Parathyroid adenoma (tissue), 2 donors: ENCODE results near the gene CRYBG1.
"Not testable (repeated sequence)": the region's sequence is repeated elsewhere in the genome, so short reads cannot be mapped to it uniquely, and the experiment has no call there.

ENCODE experiments used
- H2AFZ ChIP-seq: fragments of 300-600 bp; sonication (generic); one replicate; pipeline ENCODE4 v1.7.0; 2017; ENCODE audit warnings: antibody characterized with exemption, mild to moderate bottlenecking
- H3K27ac ChIP-seq: fragments of 300-600 bp; sonication (generic); one replicate; pipeline ENCODE4 v1.7.0; 2017
- H3K27me3 ChIP-seq: fragments of 300-600 bp; sonication (generic); one replicate; pipeline ENCODE4 v1.7.0; 2017; ENCODE audit warnings: low read length; ENCODE audit not compliant: control insufficient read depth, insufficient read depth
- H3K36me3 ChIP-seq: fragments of 300-600 bp; sonication (generic); one replicate; pipeline ENCODE4 v1.7.0; 2017; ENCODE audit warnings: low read length; ENCODE audit not compliant: control insufficient read depth, insufficient read depth
- H3K4me1 ChIP-seq: fragments of 300-600 bp; sonication (generic); one replicate; pipeline ENCODE4 v1.7.0; 2017; ENCODE audit warnings: control low read depth
- H3K4me2 ChIP-seq: fragments of 300-600 bp; sonication (generic); one replicate; pipeline ENCODE4 v1.7.0; 2017; ENCODE audit warnings: low read length
- H3K4me3 ChIP-seq: fragments of 300-600 bp; sonication (generic); one replicate; pipeline ENCODE4 v1.7.0; 2017; ENCODE audit warnings: low read depth, low read length
- H3K79me2 ChIP-seq: fragments of 300-600 bp; sonication (generic); one replicate; pipeline ENCODE4 v1.7.0; 2017; ENCODE audit warnings: control low read depth
- H3K9ac ChIP-seq: fragments of 300-600 bp; sonication (generic); one replicate; pipeline ENCODE4 v1.7.0; 2017; ENCODE audit warnings: mild to moderate bottlenecking
- H3K9me3 ChIP-seq: fragments of 300-600 bp; sonication (generic); one replicate; pipeline ENCODE4 v1.7.0; 2017; ENCODE audit warnings: low read length; ENCODE audit not compliant: control insufficient read depth
- CTCF ChIP-seq: fragments of 300-600 bp; sonication (generic); IDR thresholded peaks from one replicate; pipeline ENCODE4 v1.7.0; 2017; ENCODE audit warnings: antibody characterized with exemption, mild to moderate bottlenecking
- donor health status: primary hyperparathyroidism.

Gene CRYBG1

GRCh38 chr6:106574741-106575458, 214.4 kb downstream of the CRYBG1 start:
- Histone ChIP-seq H3K4me3 (no peak overlapping the region), H3K27ac (no peak overlapping the region), H3K36me3 (no peaks in the 10 kb centered on the region), H3K9ac (no peak overlapping the region), H3K4me2 (no peak overlapping the region), H3K27me3 (no peaks in the 10 kb centered on the region), H3K4me1 (no peaks in the 10 kb centered on the region), H3K9me3 (no peaks in the 10 kb centered on the region), H2AFZ (no peak overlapping the region), H3K79me2 (no peaks in the 10 kb centered on the region)
- TF ChIP-seq CTCF, result no peak

GRCh38 chr6:106579281-106579680, 218.8 kb downstream of the CRYBG1 start:
- Histone ChIP-seq H3K4me1 (peaks cover 4% of the 10 kb centered on the region), H3K27ac (no peak overlapping the region), H3K4me3 (no peak overlapping the region), H3K9me3 (no peaks in the 10 kb centered on the region), H3K27me3 (no peaks in the 10 kb centered on the region), H3K79me2 (no peaks in the 10 kb centered on the region), H3K9ac (no peak overlapping the region), H3K4me2 (no peak overlapping the region), H3K36me3 (no peaks in the 10 kb centered on the region), H2AFZ (no peak overlapping the region)
- TF ChIP-seq CTCF, result no peak

- no peaks in the 10 kb centered on the region for H3K36me3 ChIP-seq
- no peak for TF ChIP-seq CTCF
- no peak overlapping the region for H3K9ac ChIP-seq
- no peaks in the 10 kb centered on the region for H3K27me3 ChIP-seq
- H3K4me2 ChIP-seq, result no peak overlapping the region
- no peak overlapping the region for H2AFZ ChIP-seq
- H3K79me2 ChIP-seq, result no peaks in the 10 kb centered on the region
- peaks cover 4% of the 10 kb centered on the region for H3K4me1 ChIP-seq
- no peak overlapping the region for H3K27ac ChIP-seq
- no peaks in the 10 kb centered on the region for H3K9me3 ChIP-seq
- no peak overlapping the region for H3K4me3 ChIP-seq
Observed at GRCh38 chr6:106581468-106581867, 221.0 kb downstream of the CRYBG1 start.

- Histone ChIP-seq H3K36me3 (no peaks in the 10 kb centered on the region), H3K27me3 (no peaks in the 10 kb centered on the region), H3K79me2 (no peaks in the 10 kb centered on the region), H3K4me1 (peaks cover 4% of the 10 kb centered on the region), H3K27ac (no peak overlapping the region), H3K4me2 (no peak overlapping the region), H3K9ac (no peak overlapping the region), H2AFZ (no peak overlapping the region), H3K9me3 (no peaks in the 10 kb centered on the region), H3K4me3 (no peak overlapping the region)
- no peak for TF ChIP-seq CTCF
Observed at GRCh38 chr6:106586815-106587415, 226.4 kb downstream of the CRYBG1 start.

GRCh38 chr6:106588937-106589336, 228.4 kb downstream of the CRYBG1 start:
- H3K27ac ChIP-seq, H2AFZ ChIP-seq, H3K4me1 ChIP-seq, H3K9ac ChIP-seq, H3K9me3 ChIP-seq, H3K36me3 ChIP-seq, H3K4me3 ChIP-seq, H3K79me2 ChIP-seq, H3K4me2 ChIP-seq, H3K27me3 ChIP-seq: not testable (repeated sequence)
